ENCODE data around the gene ZNF133.
"Not testable (repeated sequence)": the region's sequence is repeated elsewhere in the genome, so short reads cannot be mapped to it uniquely, and the experiment has no call there.

The ZNF133 gene

GRCh38 chr20:18287546-18287914 is 797 bp upstream of the ZNF133 start:
- DNase-seq: no peak

- DNase-seq: peak; percentile 22
These were observed 481 bp downstream of the ZNF133 start for GRCh38 chr20:18288749-18289267.

- DNase-seq: peak; percentile 14
These were observed 979 bp downstream of the ZNF133 start for GRCh38 chr20:18289306-18289705.

- DNase-seq: no peak
These were observed 11.0 kb downstream of the ZNF133 start for GRCh38 chr20:18299364-18299763.

GRCh38 chr20:18304618-18305017 is 16.3 kb downstream of the ZNF133 start:
- no peak for DNase-seq

GRCh38 chr20:18307301-18307700 is 19.0 kb downstream of the ZNF133 start:
- DNase-seq: no peak

- DNase-seq: no peak
These were observed 21.7 kb downstream of the ZNF133 start for GRCh38 chr20:18310051-18310450.

- no peak for DNase-seq
These were observed 22.3 kb downstream of the ZNF133 start for GRCh38 chr20:18310592-18310991.

GRCh38 chr20:18312723-18313122 is 24.4 kb downstream of the ZNF133 start:
- DNase-seq: no peak

GRCh38 chr20:18313411-18313810 is 25.1 kb downstream of the ZNF133 start:
- DNase-seq: no peak

GRCh38 chr20:18314786-18315406 is 26.6 kb downstream of the ZNF133 start:
- DNase-seq: peak; percentile 89

- DNase-seq: no peak
These were observed 27.8 kb downstream of the ZNF133 start for GRCh38 chr20:18316166-18316565.

GRCh38 chr20:18321316-18321715 is 33.0 kb downstream of the ZNF133 start:
- DNase-seq: no peak

- no peak for DNase-seq
These were observed 33.9 kb downstream of the ZNF133 start for GRCh38 chr20:18321976-18322950.

GRCh38 chr20:18323705-18324104 is 35.4 kb downstream of the ZNF133 start:
- no peak for DNase-seq

GRCh38 chr20:18324596-18325089 is 36.3 kb downstream of the ZNF133 start:
- no peak for DNase-seq

- no peak for DNase-seq
These were observed 38.7 kb downstream of the ZNF133 start for GRCh38 chr20:18326990-18327389.

GRCh38 chr20:18331694-18332093 is 43.4 kb downstream of the ZNF133 start:
- DNase-seq: no peak

GRCh38 chr20:18349749-18350148 is 61.4 kb downstream of the ZNF133 start:
- DNase-seq: not testable (repeated sequence)

GRCh38 chr20:18359854-18360253 is 71.5 kb downstream of the ZNF133 start:
- DNase-seq: no peak

- DNase-seq: no peak
These were observed 72.3 kb downstream of the ZNF133 start for GRCh38 chr20:18360635-18361034.

- DNase-seq: no peak
These were observed 73.4 kb downstream of the ZNF133 start for GRCh38 chr20:18361678-18362077.

GRCh38 chr20:18362916-18363315 is 74.6 kb downstream of the ZNF133 start:
- no peak for DNase-seq

- DNase-seq: no peak
These were observed 75.4 kb downstream of the ZNF133 start for GRCh38 chr20:18363708-18364107.

All from HCEC 1CT (cell line).